HK-2 (cell line): ENCODE data around the gene CCPG1.

Experiments
- DNase-seq: peaks from one replicate; pipeline ENCODE4 v3.0.0-alpha.2; 2018; ENCODE audit not compliant: unreplicated experiment

The CCPG1 gene

DNA sequence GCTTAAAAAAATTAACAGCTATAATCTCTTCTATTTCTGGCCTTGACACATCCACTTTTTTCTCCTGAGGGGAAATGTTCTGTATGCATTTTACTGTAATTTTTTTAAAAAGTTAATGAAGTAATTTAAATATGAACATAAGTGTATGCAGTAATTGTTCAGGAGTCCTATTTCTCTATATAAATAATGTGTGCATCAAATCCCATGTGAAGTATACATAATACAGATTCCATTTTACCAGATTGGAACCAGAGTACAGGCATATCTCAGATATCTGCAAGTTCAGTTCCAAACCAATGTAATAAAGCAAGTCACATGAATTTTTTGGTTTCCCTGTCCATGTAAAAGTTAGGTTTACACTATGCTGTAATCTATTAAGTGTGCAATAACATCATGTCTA lies 26.6 kb downstream of the CCPG1 start:
- DNase-seq = no peak

DNA sequence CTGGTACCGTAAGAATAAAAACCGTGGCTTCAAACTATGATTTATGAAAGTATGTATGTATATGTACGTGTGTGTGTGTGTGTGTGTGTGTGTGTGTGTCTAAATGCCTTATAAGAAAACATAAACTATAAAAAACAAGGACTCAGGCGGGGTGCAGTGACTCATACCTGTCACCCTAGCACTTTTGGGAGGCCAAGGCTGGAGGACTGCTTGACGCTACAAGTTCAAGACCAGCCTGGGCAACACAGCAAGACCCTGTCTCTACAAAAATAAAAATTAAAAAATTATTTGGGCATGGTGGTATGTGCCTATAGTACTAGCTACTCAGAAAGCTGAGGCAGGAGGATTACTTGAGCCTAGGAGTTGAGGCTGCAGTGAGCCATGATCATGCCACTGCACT lies 29.1 kb downstream of the CCPG1 start:
- no peak for DNase-seq

DNA sequence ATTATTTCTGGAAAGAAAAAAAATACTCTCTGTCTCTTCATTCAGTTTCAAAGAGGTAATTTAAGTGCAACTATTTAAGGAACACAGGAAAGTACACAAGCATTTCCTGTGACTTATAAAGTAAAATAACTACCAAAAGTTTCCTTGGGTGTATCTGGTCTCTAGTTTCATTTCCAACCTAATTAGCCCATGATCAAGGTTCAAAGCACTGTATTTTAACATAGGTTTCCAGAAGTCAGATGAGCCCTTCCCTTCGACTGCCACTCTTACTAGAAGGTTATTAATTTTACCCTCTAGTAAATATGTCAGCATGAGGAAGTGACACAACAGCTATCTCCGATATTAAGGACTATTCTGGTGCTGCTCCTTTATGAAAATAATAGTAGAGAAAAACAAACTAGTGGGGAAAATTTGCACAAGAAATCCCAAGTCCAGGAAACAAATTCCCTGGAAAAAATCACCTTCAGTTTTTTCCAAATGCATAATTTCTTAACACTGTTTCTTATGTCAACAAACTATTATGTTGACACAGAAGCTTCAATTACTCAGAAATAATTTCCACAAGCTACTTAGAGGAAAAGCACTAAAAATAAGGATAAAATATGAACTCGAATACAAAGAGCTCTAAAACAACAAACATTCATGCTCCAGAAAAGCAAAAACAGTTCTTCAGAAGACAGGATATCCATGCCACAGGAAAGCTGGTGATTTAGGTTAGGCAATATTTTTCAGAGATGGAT lies 35.3 kb downstream of the CCPG1 start:
- DNase-seq = no peak

DNA sequence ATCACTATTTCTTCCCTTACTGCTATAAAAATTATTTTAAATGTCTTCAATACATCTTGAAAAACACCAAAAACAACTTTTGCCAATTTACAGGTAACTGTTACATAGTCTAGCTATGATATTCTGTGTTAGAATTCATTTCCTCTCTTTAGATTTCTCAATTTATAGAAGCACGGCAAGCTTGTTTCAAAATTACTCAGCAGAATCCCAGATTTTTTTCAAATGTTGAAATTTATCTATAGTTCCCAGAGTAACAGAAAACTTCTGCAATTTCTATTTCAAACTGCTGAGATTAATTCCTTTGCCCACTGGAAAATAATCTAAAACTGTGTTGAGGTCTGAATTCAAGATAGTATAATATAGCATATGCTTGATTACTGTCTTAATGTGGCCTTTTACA lies 41.2 kb downstream of the CCPG1 start:
- no peak for DNase-seq

DNA sequence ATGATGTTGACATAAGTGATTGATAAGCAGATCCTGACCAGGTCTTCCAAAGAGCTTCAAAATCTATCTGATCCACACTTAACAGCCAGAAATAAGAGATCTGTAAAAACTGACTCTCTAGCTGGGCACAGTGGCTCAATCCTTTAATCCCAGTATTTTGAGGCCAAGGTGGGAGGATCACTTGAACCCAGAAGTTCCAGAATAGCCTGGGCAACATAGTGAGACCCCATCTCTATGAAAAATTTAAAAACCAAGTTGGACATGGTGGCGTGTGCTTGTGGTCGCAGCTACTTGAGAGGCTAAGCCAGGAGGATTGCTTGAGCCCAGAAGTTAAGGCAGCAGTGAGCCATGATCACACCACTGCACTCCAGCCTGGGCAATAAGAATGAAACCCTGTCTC lies 45.5 kb downstream of the CCPG1 start:
- no peak for DNase-seq

DNA sequence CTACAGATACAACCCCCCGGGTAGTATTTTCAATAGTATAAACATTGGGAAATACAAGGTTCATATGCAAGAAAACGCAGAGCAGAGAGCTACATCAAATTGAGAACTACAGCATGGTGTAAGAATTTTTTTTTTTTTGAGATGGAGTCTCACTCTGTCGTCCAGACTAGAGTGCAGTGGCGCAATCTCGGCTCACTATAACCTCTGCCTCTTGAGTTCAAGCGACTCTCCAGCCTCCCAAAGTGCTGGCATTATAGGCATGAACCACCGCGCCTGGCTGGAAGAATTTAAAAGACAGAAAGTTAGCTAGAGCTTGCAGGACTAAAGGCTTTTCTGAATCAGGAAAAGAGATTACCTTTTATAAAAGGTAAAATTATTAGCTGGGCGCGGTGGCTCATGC lies 47.1 kb downstream of the CCPG1 start:
- no peak for DNase-seq

DNA sequence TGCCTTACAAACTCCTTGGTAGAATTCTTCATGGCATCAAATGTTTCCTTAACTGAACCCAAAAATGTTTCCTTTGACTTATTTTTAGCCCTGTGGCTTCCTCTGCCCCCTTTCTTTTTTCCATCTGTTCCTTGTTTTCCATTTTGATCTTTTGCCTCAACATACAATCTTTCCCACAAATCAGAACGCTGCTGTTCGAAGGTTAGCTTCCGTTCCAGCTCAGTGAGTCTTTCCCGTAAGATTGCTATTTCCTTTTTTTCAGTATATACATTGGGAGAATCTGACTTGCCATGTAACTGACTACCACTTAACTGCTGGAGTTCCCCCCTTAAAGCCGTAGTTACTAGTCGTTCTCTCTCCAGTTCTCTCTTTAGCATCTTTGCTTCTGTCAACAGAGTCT lies 47.9 kb downstream of the CCPG1 start:
- DNase-seq = no peak

DNA sequence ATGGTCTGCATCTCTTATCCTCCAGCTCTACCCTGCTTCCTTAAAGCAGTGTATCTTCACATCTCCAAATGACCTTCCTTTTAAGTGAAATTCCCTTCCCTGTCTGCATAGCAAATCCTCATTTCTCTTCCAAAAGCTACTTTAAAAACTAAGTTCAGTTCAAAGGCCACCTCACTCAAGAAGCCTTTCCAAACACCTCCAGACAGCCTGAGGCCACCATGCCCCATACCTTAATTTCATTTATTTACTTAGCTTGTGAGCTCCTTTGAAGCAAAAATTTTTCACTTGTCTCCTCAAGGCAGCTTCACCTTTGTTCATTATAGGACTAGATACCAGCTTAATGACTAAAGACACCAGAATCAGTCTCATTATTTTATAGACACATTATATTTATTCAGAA lies 49.7 kb downstream of the CCPG1 start:
- no peak for DNase-seq

DNA sequence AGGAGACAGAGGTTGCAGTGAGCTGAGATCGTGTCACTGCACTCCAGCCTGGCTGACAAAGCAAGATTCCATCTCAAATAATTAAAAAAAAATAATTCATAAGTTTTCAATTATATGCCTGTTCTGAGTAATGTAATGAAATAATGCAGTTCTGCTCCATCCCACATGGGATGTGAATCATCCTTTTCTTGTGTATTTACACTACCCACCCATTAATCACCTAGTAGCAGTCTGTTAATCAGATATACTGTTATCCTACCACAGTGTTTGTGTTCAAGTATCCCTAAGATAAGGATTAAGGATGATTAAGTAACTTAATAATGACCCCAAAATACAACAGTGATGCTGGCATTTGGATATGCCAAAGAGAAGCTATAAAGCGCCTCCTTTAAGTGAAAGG lies 50.4 kb downstream of the CCPG1 start:
- no peak for DNase-seq

DNA sequence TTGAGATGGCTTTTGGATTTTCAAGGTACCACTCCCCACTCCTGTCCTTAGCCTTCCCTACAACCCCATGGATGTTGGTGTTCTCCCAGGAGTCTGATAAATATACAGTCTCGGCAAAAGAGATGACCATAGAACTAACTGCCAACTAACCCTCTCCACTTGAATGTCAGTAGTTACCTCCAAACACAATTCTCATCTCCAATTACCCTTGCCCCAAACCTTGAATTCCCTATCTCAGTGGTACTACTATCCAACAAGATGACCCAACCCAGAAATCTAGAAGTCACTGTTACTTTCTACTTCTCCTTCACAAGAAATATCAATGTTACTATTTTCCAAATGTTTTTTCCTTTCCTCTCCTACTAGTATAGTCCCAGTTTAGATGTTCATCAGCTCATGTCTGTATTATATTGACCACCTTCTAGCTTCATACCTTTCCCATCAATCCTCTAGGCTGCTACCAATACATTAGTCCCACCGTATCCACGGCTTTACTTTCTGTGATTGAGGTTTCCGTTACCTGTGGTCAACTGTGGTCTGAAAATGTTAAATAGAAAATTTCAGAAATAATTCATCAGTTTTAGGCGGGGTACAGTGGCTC lies 51.1 kb downstream of the CCPG1 start:
- no peak for DNase-seq

DNA sequence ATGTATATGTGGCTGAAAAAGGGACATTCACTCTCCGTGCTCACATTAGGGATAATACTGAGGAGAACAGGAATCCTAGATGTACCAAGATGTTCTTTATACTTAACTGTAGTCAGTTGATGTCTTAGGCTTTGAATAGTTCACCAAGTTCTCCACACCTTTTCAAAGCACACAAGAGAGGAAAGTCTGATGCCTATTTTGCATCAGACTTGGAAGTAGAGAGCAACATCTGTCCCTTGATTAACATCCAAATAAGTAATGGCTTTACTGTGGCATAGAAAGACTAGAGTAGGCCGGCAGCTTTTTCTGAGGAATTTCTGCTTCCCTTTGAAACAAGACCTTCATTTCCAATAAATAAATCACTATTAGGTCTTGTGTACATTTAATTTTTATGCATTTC lies 55.1 kb downstream of the CCPG1 start:
- no peak for DNase-seq

DNA sequence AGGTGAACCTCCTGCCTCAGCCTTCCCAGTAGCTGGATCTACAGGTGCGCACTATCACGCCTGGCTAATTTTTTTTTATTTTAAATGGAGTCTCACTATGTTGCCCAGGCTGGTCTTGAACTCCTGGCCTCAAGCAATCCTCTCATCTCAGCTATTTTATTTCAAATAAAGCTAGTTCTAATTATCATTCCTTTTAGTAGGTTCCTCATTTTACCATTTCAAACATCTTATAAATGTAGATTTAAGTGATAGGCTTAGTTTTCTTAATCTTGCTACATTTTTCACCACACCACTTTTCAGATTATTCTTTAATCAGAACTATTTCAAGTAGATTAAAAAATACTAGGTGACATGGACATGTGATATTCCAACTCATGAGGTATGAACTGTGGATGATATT lies 58.9 kb downstream of the CCPG1 start:
- DNase-seq = no peak

DNA sequence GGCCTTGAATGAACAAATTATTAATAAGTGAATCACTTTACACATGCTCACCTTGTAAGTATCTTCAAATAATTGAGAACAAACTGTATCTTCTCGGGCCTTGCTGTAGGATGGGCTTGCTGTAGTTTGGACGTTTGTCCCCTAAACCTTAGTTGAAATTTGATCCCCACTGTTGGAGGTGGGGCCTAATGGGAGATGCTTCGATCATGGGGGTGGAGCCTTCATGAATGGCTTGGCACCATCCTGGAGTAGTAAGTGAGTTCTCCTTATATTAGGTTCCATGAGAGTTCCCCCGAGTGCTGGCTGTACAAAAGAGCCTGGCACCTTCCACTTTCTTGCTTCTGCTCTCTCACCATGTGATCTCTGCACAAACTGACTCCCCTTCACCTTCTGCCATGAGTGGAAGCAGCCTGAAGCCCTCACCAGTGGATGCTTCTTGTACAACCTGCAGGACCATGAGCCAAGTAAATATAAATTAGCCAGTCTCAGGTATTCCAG lies 59.8 kb downstream of the CCPG1 start:
- DNase-seq = no peak

DNA sequence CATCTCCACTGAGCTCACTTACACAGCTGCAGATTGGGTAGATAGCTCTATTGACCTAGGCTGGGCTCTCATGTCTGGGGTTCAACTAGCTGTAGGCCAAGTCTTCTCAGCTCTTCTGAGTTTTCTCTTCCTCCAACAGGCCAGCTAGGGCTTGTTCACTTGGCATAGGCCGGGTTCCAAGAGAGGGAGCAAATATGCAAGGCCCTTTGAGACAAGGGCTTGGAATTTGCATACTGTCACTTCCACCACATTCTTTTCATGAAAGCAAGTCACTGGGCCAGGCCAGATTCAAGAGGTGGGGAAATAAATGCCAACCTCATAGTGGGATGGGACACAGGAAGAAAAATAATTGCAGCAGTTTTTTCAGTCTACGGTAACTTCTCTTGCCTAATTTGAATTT lies 64.0 kb downstream of the CCPG1 start:
- no peak for DNase-seq

DNA sequence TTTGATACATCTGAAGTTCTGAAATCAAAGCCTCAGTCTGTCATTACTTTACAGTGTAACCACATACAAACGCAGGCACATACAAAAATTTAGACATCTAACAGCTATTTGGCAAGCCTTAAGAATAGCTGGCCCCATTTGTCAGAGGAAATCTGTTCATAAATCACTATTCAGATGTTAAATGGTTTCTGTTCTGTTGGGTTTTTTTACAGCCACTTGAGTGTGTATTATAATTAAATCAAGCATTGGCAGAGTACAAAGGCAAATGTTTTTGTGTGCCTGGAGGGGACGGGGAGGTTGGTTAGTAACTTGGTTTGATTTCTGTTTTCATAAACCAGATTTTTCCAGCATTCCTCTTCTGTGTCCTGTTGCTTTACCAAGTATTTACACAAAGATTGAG lies 65.0 kb downstream of the CCPG1 start:
- no peak for DNase-seq

DNA sequence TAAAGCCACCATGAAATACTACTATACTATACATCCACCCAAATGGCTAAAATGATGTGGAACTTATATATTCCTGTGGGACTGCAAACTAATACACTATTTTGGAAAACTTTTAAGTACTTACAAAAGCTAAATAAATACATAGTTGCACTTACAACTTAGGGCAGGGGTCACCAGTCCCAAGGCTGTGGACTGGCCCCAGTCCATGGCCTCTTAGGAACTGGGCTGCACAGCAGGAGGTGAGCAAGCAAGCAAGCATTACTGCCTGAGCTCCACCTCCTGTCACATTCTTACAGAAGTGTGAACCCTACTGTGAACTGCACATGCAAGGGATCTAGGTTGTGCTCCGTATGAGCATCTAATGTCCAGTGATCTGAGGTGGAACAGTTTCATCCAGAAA lies 71.0 kb downstream of the CCPG1 start:
- no peak for DNase-seq

DNA sequence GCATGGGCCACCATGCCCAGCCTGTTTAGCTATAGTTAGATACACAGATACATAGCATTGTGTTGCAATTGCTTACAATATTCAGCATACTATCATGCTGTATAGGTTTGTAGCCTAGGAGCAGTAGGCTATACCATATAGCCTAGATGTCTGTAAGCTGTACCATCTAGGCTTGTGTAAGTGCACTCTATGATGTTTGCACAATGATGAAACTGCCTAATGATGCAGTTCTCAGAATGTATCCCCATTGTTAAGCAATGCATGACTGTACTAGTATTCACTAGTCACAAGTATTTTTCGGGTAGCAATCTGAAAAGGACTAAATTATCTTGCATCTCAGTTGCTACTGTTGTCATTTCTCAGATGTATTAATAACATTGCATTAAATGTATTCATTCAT lies 73.2 kb downstream of the CCPG1 start:
- DNase-seq = no peak

DNA sequence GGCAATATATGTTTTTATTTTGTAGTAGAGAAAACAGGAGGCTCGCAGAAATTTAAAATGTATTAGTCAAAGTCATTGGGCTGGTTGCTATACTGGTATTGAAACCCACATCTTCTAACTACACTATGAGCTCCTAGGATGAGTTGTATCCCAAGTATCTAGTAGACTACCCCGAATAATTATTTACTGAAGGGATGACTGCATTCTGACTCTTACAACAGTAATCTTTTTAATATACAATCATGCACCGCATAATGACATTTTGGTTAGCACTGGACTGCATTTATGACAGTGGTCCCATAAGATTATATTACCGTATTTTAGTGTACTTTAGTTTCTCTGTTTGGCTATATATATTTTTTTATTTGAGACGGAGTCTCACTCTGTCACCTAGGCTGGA lies 73.8 kb downstream of the CCPG1 start:
- no peak for DNase-seq

DNA sequence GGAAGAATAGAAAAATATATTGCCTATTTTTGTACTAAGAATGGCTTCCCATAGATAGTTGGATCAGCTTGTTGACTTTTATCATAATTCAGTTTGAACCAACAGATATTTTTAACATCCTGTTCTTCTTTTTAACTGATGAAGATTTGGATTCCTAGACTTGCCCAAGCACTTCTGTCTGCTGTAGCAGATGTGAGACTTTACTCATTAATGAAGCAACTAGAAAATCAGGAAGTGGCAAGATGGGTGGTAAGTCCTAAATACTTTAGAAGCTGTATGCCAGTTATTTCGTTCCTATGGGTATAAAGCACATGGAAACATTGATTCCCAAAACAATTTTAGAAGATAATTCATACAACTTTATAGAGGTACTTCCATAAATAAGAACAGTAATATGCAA lies 80.8 kb downstream of the CCPG1 start:
- no peak for DNase-seq

DNA sequence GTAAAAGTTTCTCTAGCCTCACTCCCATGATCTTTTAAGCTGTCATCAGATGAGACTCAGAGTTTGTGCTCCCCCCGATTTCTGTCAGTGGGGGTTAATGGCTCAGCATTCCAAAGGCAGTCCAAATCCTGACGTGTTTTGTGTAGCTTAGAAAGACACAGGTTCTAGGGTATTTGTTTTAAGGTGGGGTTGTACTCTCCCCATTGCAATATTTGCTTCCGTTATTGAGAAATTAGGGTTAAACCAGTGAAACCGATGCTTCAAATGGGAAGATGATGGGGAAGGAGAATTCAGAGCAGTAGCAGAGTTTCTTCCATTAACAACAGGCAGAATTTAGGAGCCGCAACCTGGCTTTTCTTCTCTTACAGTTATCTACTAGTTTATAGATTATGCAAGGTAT lies 85.7 kb downstream of the CCPG1 start:
- DNase-seq = no peak

DNA sequence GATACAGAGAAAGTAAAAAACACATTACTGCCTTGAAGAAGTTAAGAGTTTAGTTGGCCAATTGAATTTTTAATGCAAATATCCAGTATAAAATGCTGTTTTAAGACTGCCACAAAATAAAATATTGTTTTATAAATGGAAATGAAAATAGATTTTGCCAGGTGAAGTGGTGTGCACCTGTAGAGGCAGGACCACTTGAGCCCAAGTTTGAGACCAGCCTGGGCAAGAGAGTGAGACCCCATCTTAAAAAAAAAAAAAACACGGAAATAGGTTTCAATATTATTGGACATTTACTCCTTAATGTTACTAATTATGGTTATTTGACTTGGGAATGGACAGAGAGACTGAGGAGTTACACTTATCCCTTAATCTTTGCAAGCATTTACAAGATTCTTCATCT lies 87.2 kb downstream of the CCPG1 start:
- no peak for DNase-seq

DNA sequence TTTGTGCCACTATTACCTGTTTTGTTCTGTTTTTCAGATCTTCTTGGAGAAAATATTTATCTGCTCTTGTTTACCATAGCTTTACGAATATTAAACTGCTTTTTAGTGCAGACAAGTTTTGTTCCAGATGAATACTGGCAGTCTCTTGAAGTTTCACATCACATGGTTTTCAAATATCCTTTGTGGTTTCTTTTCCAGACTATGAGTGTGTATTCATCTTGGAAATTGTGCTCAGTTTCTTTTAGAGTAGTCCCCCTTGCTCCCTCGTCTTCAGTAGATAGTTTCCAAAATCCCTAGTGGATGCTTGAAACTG lies 88.0 kb downstream of the CCPG1 start:
- no peak for DNase-seq

DNA sequence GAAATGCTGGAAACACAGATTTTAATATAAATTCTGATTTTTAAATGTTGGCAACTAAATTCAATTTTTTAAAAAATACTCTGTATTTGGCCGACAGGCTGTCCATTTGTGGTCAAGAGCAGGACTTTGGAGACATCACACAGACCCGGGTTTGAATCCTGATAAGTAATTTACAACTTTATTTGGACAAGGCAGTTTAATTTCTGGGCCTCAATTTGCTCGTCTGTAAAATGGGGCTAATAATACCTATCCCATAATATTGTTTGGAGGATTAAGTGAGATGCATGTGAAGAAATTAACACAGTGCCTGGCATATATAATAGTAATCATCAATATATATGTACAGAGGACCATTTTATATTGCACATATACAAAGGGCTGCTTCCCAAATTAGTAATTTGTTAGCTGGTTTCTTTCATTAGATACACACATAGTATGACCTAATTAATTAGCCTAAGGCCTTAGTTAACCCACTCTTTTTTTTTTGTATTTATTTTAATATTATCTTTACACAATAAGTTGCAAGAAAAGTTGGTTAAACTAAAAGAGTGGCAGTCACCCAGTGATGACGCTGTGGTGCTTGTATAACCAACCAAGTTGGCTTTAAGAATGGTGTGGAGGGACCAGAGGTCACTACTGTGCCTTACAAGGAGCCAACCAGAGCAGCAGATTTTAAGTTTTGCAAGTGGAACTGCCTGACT lies 88.5 kb downstream of the CCPG1 start:
- no peak for DNase-seq
